22Rv1 (cell line): ENCODE measurements around the gene ADAM12.

Experiments used
- H3K27ac ChIP-seq: fragments of 450-650 bp; 2 replicates; pipeline ENCODE4 v1.5.1; 2017
- CTCF ChIP-seq: fragments of 450-650 bp; IDR thresholded peaks from 2 replicates; pipeline ENCODE4 v1.5.1; 2017; ENCODE audit warnings: mild to moderate bottlenecking
- ZFX ChIP-seq: fragments of 450-650 bp; IDR thresholded peaks from 2 replicates; pipeline ENCODE4 v1.6.1; 2017; ENCODE audit warnings: antibody characterized with exemption, borderline replicate concordance

Gene ADAM12

DNA sequence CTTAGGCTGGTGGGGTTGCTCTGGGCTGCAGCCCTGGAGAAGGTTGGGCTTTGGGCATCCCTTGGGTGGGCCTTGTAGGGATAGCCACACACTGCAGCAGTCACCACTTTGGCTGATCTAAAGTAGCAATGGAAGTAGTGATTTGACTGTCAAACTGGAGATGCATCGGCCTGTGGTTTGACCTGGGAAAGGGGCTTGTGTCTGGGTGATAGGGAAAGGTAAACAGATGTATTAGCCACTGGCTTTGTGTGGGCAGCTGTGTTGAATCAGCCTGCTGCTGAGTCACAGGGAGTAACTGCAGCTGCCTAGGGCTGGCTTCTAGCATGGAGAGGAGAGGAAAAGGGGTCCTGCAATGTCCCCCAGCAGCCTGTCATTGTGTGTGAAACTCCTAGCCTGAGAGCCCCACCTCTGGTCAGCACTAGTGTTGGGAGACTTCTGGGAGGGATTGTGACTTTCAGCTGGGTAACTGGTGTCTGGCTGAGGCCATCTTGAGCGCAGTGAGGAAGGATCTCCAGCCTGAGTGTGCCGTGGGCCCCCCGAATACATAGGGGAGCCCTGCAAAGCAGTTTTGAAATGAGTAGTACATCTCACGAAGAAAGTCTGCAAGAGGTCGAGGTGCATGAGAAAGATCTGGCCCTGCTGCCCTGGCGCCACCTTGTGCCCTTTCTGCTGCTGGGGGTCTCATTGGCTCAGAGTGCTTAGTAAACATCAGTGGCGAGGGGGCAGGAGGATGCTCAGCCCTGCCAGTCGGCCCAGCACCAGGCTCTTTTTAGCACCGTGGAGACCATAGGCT lies 374.6 kb downstream of the ADAM12 start:
- no peak overlapping the region for H3K27ac ChIP-seq

GRCh38 chr10:126012485-126012884 lies 375.8 kb downstream of the ADAM12 start:
- TF ChIP-seq CTCF (no peak), ZFX (no peak)

More for the DNA sequence above, 374.6 kb downstream of the ADAM12 start:
- TF ChIP-seq CTCF: no peak
- no peak for TF ChIP-seq ZFX

DNA sequence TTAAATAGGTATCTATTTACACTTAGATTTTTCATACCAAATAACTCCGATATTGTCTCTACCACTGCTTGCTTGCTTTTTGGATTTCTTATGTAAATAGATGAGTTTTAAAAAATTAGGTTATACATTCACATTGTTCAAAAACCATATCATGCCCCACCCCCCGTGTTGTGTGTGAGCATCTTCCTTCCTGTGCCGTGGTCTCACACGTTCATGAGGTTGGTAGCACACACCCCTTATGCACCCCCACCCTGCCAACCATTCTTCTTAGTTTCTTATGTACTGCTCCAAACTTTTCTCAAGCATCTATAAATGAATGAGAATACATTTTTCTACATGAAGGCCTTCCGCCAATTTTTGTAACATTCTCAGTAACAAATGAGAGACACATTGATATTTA lies 376.3 kb downstream of the ADAM12 start:
- H3K27ac ChIP-seq: no peak overlapping the region
- no peak for TF ChIP-seq CTCF
- TF ChIP-seq ZFX: no peak

More at GRCh38 chr10:126012485-126012884, 375.8 kb downstream of the ADAM12 start:
- H3K27ac ChIP-seq: no peak overlapping the region

DNA sequence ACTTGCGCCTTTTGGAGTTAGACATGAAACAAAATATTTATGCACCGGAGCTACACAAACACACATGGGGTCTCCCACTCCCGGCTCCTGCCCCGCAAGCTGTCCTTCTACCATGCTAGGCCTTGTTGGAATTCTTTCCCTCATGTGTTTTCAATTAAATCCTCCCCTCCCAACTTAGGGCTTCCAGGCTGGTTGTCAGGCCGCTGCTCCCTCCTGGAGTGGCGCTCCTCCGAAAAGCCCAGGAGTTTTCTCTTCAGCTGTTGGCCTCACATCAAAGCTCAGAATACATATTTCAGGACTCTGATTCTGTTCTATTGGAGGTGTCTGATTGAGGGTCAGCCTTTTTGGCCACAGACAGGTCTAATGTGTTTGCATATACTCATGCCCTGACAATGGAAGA lies 378.6 kb downstream of the ADAM12 start:
- no peak for TF ChIP-seq CTCF
- no peak overlapping the region for H3K27ac ChIP-seq

DNA sequence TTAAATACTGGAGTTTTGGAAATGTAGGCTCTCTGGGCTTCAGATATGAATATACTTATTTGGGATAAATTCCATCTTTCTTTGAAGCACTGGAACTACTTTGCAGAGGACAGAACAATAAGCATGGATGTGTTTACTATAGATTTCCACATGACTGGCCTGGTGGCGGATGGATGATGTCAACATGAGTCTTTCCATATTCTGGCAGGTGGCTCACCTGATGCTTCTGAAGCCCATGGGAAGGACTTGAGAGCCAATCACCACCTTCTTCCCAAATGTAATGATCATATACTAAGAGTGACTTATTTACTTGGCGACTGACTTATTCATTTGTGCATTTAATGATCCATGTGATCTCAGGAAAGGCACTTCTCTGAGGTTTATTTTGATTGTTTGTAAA lies 381.4 kb downstream of the ADAM12 start:
- TF ChIP-seq CTCF: no peak
- TF ChIP-seq ZFX: no peak
- H3K27ac ChIP-seq: no peak overlapping the region

GRCh38 chr10:126006264-126006663 lies 382.0 kb downstream of the ADAM12 start:
- TF ChIP-seq ZFX (no peak), CTCF (no peak)

GRCh38 chr10:126004752-126005151 lies 383.5 kb downstream of the ADAM12 start:
- H3K27ac ChIP-seq: no peak overlapping the region
- TF ChIP-seq ZFX (no peak), CTCF (no peak)

More at GRCh38 chr10:126006264-126006663, 382.0 kb downstream of the ADAM12 start:
- no peak overlapping the region for H3K27ac ChIP-seq
